DND-41 (cell line): ENCODE data around the gene HTR3C.

Source experiments
- ATAC-seq: fragments of 200-7000 bp; cut with Tn5 transposase; 3 replicates; pipeline ENCODE4 v1.9.1; 2021; ENCODE audit warnings: low read depth; ENCODE audit not compliant: insufficient read depth
- DNase-seq: peaks from one replicate; pipeline ENCODE4 v3.0.0-alpha.2; 2020
- H2AFZ ChIP-seq: 2 replicates; pipeline ENCODE4 v1.6.0; 2012; ENCODE audit warnings: low read depth, low read length
- H3K27ac ChIP-seq: 2 replicates; pipeline ENCODE4 v1.5.1; 2012; ENCODE audit warnings: low read length, inconsistent platforms
- H3K27me3 ChIP-seq: fragments of 200-600 bp; sonication (generic); 2 replicates; pipeline ENCODE4 v1.6.0; 2012; ENCODE audit warnings: low read length, mild to moderate bottlenecking, inconsistent platforms; ENCODE audit not compliant: insufficient read depth, poor library complexity
- H3K36me3 ChIP-seq: 2 replicates; pipeline ENCODE4 v1.5.1; 2012; ENCODE audit warnings: low read length, inconsistent platforms; ENCODE audit not compliant: insufficient read depth
- H3K4me1 ChIP-seq: 2 replicates; pipeline ENCODE4 v1.5.1; 2012; ENCODE audit warnings: mild to moderate bottlenecking, low read length; ENCODE audit not compliant: insufficient read depth
- H3K4me2 ChIP-seq: 2 replicates; pipeline ENCODE4 v1.6.0; 2012; ENCODE audit warnings: mild to moderate bottlenecking, moderate library complexity, low read length, inconsistent platforms; ENCODE audit not compliant: insufficient read depth
- H3K4me3 ChIP-seq, 2 experiments: fragments of 200-600 bp in 1 of 2; shearing (Covaris generic) in 1 of 2; 2 replicates each; pipeline ENCODE4 v1.5.1; 2012 to 2016; ENCODE audit warnings: inconsistent platforms in 2 of 2, low read length in 2 of 2, mild to moderate bottlenecking in 2 of 2, low read depth in 1 of 2, moderate library complexity in 1 of 2
- H3K79me2 ChIP-seq: 2 replicates; pipeline ENCODE4 v1.6.0; 2012; ENCODE audit warnings: low read length, inconsistent platforms; ENCODE audit not compliant: insufficient read depth
- H3K9ac ChIP-seq: 2 replicates; pipeline ENCODE4 v1.6.0; 2012; ENCODE audit warnings: low read depth, mild to moderate bottlenecking, inconsistent platforms, low read length, moderate library complexity
- H3K9me3 ChIP-seq: 2 replicates; pipeline ENCODE4 v1.5.1; 2012; ENCODE audit warnings: low read length, moderate library complexity, mild to moderate bottlenecking, inconsistent platforms; ENCODE audit not compliant: insufficient read depth, severe bottlenecking
- H4K20me1 ChIP-seq: 2 replicates; pipeline ENCODE4 v1.6.0; 2012; ENCODE audit warnings: low read length; ENCODE audit not compliant: insufficient read depth
- CTCF ChIP-seq: IDR thresholded peaks from 2 replicates; pipeline ENCODE4 v1.5.1; 2012; ENCODE audit warnings: borderline replicate concordance, low read length, moderate library complexity, mild to moderate bottlenecking; ENCODE audit not compliant: poor library complexity, severe bottlenecking; ENCODE audit errors: extremely low read depth
- EZH2 ChIP-seq: IDR thresholded peaks from 3 replicates; pipeline ENCODE4 v1.6.1; 2012; ENCODE audit warnings: borderline replicate concordance, low read depth, mild to moderate bottlenecking, moderate library complexity, low read length, inconsistent platforms; ENCODE audit not compliant: severe bottlenecking

HTR3C gene

GRCh38 chr3:184011937-184012889 lies 40.6 kb upstream of the HTR3C start:
- Histone ChIP-seq H3K27ac (no peak overlapping the region), H3K9me3 (no peaks in the 10 kb centered on the region), H3K36me3 (peaks cover 42% of the 10 kb centered on the region), H3K4me2 (no peak overlapping the region), H4K20me1 (no peaks in the 10 kb centered on the region), H2AFZ (no peak overlapping the region), H3K79me2 (peaks cover 25% of the 10 kb centered on the region), H3K4me1 (peaks cover 27% of the 10 kb centered on the region), H3K4me3 (no peak overlapping the region), H3K27me3 (no peaks in the 10 kb centered on the region), H3K9ac (no peak overlapping the region)
- DNase-seq (no peak), ATAC-seq (no peak)
- no peak for TF ChIP-seq CTCF
- no peak for TF ChIP-seq EZH2

- peak overlapping the region; percentile 96; the same call in 1 of the 2 replicates for H3K4me2 ChIP-seq
- no peaks in the 10 kb centered on the region for H3K27me3 ChIP-seq
- peaks cover 30% of the 10 kb centered on the region for H3K79me2 ChIP-seq
- H3K4me3 ChIP-seq: no peak overlapping the region
- no peak overlapping the region; the same call in 1 of the 2 replicates for H3K9ac ChIP-seq
- no peak overlapping the region for H3K27ac ChIP-seq
- peaks cover 30% of the 10 kb centered on the region for H3K36me3 ChIP-seq
- H2AFZ ChIP-seq: no peak overlapping the region
- H4K20me1 ChIP-seq: no peaks in the 10 kb centered on the region
- peaks cover 35% of the 10 kb centered on the region for H3K4me1 ChIP-seq
- ATAC-seq: no peak
- TF ChIP-seq EZH2 (no peak), CTCF (no peak)
- H3K9me3 ChIP-seq: no peaks in the 10 kb centered on the region
- DNase-seq: no peak
These were observed 37.3 kb upstream of the HTR3C start for GRCh38 chr3:184015381-184016019.

- DNase-seq (no peak), ATAC-seq (no peak)
- Histone ChIP-seq H4K20me1 (no peaks in the 10 kb centered on the region), H3K4me1 (peaks cover 35% of the 10 kb centered on the region), H3K9ac (peak overlapping the region; percentile 80; the same call in 1 of the 2 replicates), H3K4me3 (peak overlapping the region in 1 of 2 experiments; percentile 96; a peak in 2 of 4 replicates), H3K9me3 (no peaks in the 10 kb centered on the region), H3K79me2 (peaks cover 30% of the 10 kb centered on the region), H3K4me2 (peak overlapping the region; percentile 96), H3K27me3 (no peaks in the 10 kb centered on the region), H3K36me3 (peaks cover 25% of the 10 kb centered on the region), H2AFZ (no peak overlapping the region), H3K27ac (no peak overlapping the region)
- no peak for TF ChIP-seq CTCF
- TF ChIP-seq EZH2: no peak
These were observed 36.7 kb upstream of the HTR3C start for GRCh38 chr3:184016169-184016570.
